ENCODE results near the gene PIK3R6. TPM values are rescaled to one million over a fixed set of nuclear protein-coding genes. Genes with fewer than 3 reads are reported as not detected.

Gene PIK3R6
- total and polyA plus RNA-seq, 2 of the 4 experiments (the other 2 are of a cell fraction) = not detected

- TF ChIP-seq USF2 (IDR thresholded peaks at IDR 0.05; ENCODE audit: low read depth, low read length) = no peak
- no peak for TF ChIP-seq MAZ (IDR thresholded peaks at IDR 0.05; ENCODE audit: borderline replicate concordance, low read depth, low read length)
- TF ChIP-seq FOS (IDR thresholded peaks at IDR 0.05; ENCODE audit: low read depth, low read length) = no peak
- no peak for TF ChIP-seq RCOR1 (IDR thresholded peaks at IDR 0.05; ENCODE audit: insufficient replicate concordance, low read length)
Measured at GRCh38 chr17:8872705-8873435, 5.4 kb upstream of the PIK3R6 start (continued).
